Cardiac muscle cell (in vitro differentiated cells and primary cell): ENCODE results near the gene LIX1. TPM values are rescaled to one million over a fixed set of nuclear protein-coding genes. Genes with fewer than 3 reads are reported as not detected.

ENCODE experiments used
- DNase-seq, 2 donors: peaks; one replicate each; pipeline versions ENCODE4 v3.0.0 to v3.0.0-alpha.2; 2010 to 2017; ENCODE audit warnings: low read depth in 1 of 2, low spot score in 1 of 2
- H3K27ac ChIP-seq: fragments of 200-600 bp; sonication (generic); 2 replicates; pipeline ENCODE4 v1.5.1; 2016
- H3K27me3 ChIP-seq: fragments of 200-600 bp; sonication (generic); 2 replicates; pipeline ENCODE4 v1.6.0; 2016; ENCODE audit warnings: control low read depth
- H3K36me3 ChIP-seq: fragments of 200-600 bp; sonication (generic); 2 replicates; pipeline ENCODE4 v1.5.1; 2016; ENCODE audit warnings: control low read depth
- H3K4me1 ChIP-seq: fragments of 200-600 bp; sonication (generic); 2 replicates; pipeline ENCODE4 v1.8.1; 2017; ENCODE audit warnings: low read depth, mild to moderate bottlenecking, mixed run types
- H3K4me3 ChIP-seq: fragments of 200-600 bp; sonication (generic); 2 replicates; pipeline ENCODE4 v1.5.1; 2016; ENCODE audit warnings: mild to moderate bottlenecking
- H3K9me3 ChIP-seq: fragments of 200-600 bp; sonication (generic); 2 replicates; pipeline ENCODE4 v1.5.1; 2017; ENCODE audit warnings: low read depth, mild to moderate bottlenecking, control low read depth
- CTCF ChIP-seq: IDR thresholded peaks from 2 replicates; pipeline ENCODE4 v1.5.1; 2012; ENCODE audit warnings: low read depth, mild to moderate bottlenecking, low read length
- polyA plus RNA-seq: library from polyadenylated mRNA; unstranded; fragments of >200 nt; fragmentation: Nextera tagmentation; extraction: Ambion mirVana; gene quantifications from 2 replicates; pipeline ENCODE4 v1.2.1, GENCODE V29; 2016
- total RNA-seq: library from RNA; depleted of rRNA; stranded (reverse); fragments of >200 nt; gene quantifications from 2 replicates; pipeline ENCODE4 v1.2.3, GENCODE V29; 2016

LIX1 gene
- total and polyA plus RNA-seq, 2 experiments from 2014 or later, result 68.1 to 96.0 TPM

DNA sequence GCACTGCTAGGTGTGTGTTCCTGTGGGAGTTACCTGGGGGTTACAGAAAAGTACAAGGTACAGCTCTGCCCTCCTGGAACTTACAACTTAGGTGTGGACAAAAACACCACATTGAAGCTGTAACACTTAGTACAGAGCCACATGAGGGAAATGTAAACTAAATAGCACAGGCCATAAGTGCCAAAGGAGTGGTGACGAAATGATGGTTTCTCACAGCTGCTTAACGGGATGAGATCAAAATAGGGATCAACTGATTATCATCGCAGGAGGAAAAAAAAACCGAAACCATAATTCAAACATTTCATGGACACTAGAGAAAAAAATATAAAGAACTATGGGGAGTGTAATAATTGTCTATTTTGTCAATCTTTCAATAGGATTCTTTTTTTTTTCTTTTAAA lies 5.9 kb downstream of the LIX1 start:
- DNase-seq, result no peak
- H3K27me3 ChIP-seq, result no peaks in the 10 kb centered on the region
- H3K4me1 ChIP-seq, result peaks cover 85% of the 10 kb centered on the region
- H3K4me3 ChIP-seq, result no peak overlapping the region
- TF ChIP-seq CTCF, result no peak
- peaks cover 8% of the 10 kb centered on the region for H3K36me3 ChIP-seq
- no peaks in the 10 kb centered on the region for H3K9me3 ChIP-seq
- H3K27ac ChIP-seq, result peak overlapping the region; percentile 50

DNA sequence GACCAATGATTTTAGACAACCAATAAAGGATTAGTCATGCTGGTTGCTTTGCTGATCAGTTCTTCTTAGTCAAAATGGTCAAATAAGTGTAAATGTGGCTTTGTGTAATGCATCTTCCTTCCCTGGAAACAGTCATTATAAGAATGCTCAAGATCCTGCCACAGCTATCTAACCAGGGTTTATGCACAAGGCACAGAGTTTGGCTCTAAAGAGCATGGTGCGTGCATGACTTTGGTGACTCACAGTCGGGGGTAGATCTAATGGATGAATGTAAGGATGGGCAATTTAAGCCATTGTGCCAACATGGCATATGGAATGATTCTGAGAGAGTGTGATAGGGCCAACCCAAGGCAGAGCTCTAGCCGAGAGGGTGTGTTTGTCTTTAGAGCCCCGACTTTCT lies 6.5 kb downstream of the LIX1 start:
- peaks cover 91% of the 10 kb centered on the region for H3K4me1 ChIP-seq
- H3K36me3 ChIP-seq, result peaks cover 8% of the 10 kb centered on the region
- H3K27me3 ChIP-seq, result no peaks in the 10 kb centered on the region
- no peak for TF ChIP-seq CTCF
- no peak overlapping the region for H3K4me3 ChIP-seq
- no peak for DNase-seq
- H3K9me3 ChIP-seq, result no peaks in the 10 kb centered on the region
- H3K27ac ChIP-seq, result no peak overlapping the region

GRCh38 chr5:97134634-97135033 lies 7.8 kb downstream of the LIX1 start:
- Histone ChIP-seq H3K4me1 (peaks cover 88% of the 10 kb centered on the region), H3K4me3 (no peak overlapping the region), H3K36me3 (peaks cover 8% of the 10 kb centered on the region), H3K27ac (peak overlapping the region; percentile 63), H3K27me3 (no peaks in the 10 kb centered on the region), H3K9me3 (no peaks in the 10 kb centered on the region)
- TF ChIP-seq CTCF, result no peak
- no peak for DNase-seq

DNA sequence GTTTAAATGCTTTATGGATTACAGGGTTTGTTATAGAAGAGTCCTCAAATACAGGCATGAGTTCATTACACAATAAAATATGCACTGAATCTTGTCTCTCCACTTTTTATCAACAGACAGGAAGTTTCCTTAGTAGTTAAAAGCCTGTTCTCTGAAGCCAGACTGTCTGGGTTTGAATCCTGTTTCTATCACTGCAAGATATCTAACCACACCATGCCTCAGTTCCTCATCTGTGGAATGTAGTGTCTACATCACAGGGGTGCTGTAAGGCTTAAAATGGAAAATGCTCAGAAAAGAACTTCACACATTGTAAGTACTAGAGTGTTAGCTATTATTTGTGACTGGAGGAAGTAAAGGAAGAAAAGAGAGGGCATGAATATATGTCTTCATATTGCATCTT lies 9.3 kb downstream of the LIX1 start:
- DNase-seq, result peak in 1 of 2 donors; percentile 21
- Histone ChIP-seq H3K27ac (peak overlapping the region; percentile 58), H3K4me3 (no peak overlapping the region), H3K9me3 (no peaks in the 10 kb centered on the region), H3K36me3 (peaks cover 8% of the 10 kb centered on the region), H3K27me3 (no peaks in the 10 kb centered on the region), H3K4me1 (peaks cover 76% of the 10 kb centered on the region)
- TF ChIP-seq CTCF, result no peak

DNA sequence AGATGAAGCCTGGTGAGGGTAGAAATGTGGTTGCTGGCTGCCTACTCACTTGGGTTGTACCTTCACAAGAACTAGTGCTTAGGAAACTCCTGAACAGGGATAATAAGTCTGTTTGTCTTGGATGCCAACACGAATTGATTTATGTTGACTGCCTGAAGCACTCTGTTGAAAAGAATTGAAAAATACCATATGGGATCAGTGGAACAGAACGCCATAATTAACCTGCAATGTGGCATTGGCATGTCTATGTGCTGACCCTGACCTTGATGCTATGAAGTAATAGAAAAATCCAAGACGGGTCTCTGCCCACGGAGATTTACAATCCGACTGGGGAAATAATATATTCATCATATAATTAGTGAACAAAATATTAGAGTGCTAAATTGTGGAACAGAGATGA lies 10.5 kb downstream of the LIX1 start:
- Histone ChIP-seq H3K4me1 (peaks cover 72% of the 10 kb centered on the region), H3K9me3 (no peaks in the 10 kb centered on the region), H3K4me3 (no peak overlapping the region), H3K27ac (peak overlapping the region; percentile 71), H3K36me3 (peaks cover 8% of the 10 kb centered on the region), H3K27me3 (no peaks in the 10 kb centered on the region)
- DNase-seq, result no peak
- TF ChIP-seq CTCF, result no peak
